BLaER1 treated with 17β-estradiol and CSF1 and Interleukin-3, amounts not matched to agents 10 nM and 100 nM (cell line): Measurements from ENCODE around the gene RAB19.

Source experiments
- H3K27ac ChIP-seq, 11 experiments: shearing (Covaris generic); formaldehyde crosslinking; 2 replicates each; pipeline ENCODE4 v1.8.1; 2022
- H3K27me3 ChIP-seq, 11 experiments: shearing (Covaris generic); formaldehyde crosslinking; 2 replicates each; pipeline ENCODE4 v1.8.1; 2022
- H3K36me3 ChIP-seq, 11 experiments: shearing (Covaris generic); formaldehyde crosslinking; 2 replicates each; pipeline ENCODE4 v1.8.1; 2022
- H3K4me1 ChIP-seq, 10 experiments: shearing (Covaris generic); formaldehyde crosslinking; 2 replicates each; pipeline ENCODE4 v1.8.1; 2022
- H3K4me2 ChIP-seq, 11 experiments: shearing (Covaris generic); formaldehyde crosslinking; 2 replicates each; pipeline ENCODE4 v1.8.1; 2022
- H3K4me3 ChIP-seq, 10 experiments: shearing (Covaris generic); formaldehyde crosslinking; 2 replicates each; pipeline ENCODE4 v1.8.1; 2022
- H3K9ac ChIP-seq, 11 experiments: shearing (Covaris generic); formaldehyde crosslinking; 2 replicates each; pipeline ENCODE4 v1.8.1; 2022
- H3K9me3 ChIP-seq, 11 experiments: shearing (Covaris generic); formaldehyde crosslinking; replicated peaks in 1 of 11; 2 replicates each; pipeline ENCODE4 v1.8.1; 2022
- H4K20me1 ChIP-seq, 11 experiments: shearing (Covaris generic); formaldehyde crosslinking; 2 replicates each; pipeline ENCODE4 v1.8.1; 2022
- Cebpa-rat ChIP-seq, 11 experiments: shearing (Covaris generic); IDR thresholded peaks; 2 replicates each; pipeline ENCODE4 v1.8.1; 2022

RAB19 gene

GRCh38 chr7:140375892-140376730 is 27.7 kb upstream of the RAB19 start:
- Histone ChIP-seq H3K9me3 (no peaks in the 10 kb centered on the region), H3K36me3 (peaks cover 56 to 99% (median 90%) of the 10 kb centered on the region in 11 experiments), H3K4me3 (no peak overlapping the region; a peak in 1 of 20 replicates), H3K4me1 (peaks cover 3 to 24% (median 20%) of the 10 kb centered on the region in 10 experiments; a peak in 18 of 20 replicates), H3K9ac (peak overlapping the region in 7 of 11 experiments; percentile 19 to 60 (median 27); a peak in 10 of 22 replicates), H3K4me2 (peak overlapping the region in 10 of 11 experiments; percentile 0 to 76 (median 51); a peak in 17 of 22 replicates), H3K27ac (peak overlapping the region in 9 of 11 experiments; percentile 1 to 63 (median 35); a peak in 14 of 22 replicates), H4K20me1 (peaks cover 0 to 56% (median 5%) of the 10 kb centered on the region in 11 experiments; a peak in 11 of 22 replicates), H3K27me3 (no peaks in the 10 kb centered on the region)
- TF ChIP-seq Cebpa-rat (IDR thresholded peaks at IDR 0.05) = no peak

DNA sequence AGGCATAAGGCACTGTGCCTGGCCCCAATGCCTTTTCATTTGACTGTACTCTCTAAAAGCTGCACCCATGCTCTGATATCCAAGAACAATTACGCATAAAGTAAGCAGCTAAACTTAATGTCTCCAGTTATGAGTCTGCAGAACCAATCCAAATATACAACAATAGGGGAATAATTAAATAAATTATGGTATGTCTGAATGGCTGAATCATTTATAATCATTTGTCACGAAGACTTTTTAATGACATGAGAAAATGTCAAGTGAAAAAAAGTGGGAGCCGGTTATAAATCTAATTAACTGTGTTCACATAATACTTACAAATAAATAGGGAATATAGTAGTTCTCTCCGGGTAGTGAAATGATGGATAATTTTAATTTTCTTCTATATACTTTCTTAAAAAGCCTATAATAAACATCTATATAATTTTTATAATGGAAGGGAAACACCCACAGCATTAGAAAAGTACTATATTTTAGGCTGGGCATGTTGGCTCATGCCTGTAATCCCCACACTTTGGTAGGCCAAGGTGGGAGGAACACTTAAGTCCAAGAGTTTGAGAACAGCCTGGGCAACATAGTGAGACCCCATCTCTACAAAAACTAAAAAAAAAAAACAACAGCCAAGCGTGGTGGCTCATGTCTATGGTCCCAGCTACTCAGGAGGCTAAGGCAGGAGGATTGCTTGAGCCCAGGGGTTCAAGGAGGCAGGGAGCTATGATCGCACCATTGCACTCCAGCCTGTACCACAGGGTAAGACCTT is 19.7 kb upstream of the RAB19 start:
- Histone ChIP-seq H3K9me3 (no peaks in the 10 kb centered on the region; a peak in 1 of 22 replicates), H3K36me3 (peaks cover 36 to 79% (median 65%) of the 10 kb centered on the region in 11 experiments)

DNA sequence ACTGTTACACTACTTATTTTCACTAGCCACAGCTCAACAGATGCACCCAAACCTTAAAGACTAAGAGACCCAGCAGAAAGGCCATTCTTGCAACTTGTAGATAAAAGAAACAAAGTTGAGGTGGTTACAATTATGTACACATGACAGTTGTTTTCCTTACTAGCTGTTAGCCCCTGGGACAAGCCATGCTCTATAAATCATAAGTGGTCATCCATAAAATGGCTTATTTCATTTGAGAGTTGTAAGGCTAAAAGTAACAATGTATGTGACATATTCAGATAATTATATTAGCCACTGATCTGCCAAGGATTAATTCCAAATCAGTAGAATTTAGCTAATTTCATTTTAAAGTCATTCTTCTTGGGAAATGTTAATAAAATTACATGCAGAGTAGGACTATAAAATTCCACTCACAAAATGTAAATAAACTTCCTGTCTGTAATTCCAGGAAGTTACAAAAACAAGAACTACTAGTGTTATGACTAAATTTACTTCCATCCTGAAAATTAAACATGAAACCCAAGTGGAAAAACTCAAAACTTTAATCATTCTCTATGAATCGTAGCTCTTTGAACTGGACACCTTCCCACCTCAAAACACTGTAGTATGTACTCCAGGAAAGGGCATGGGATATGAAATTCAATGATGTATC is 18.8 kb upstream of the RAB19 start:
- H3K9me3 ChIP-seq = no peaks in the 10 kb centered on the region; a peak in 1 of 22 replicates
- H4K20me1 ChIP-seq = peaks cover 13 to 74% (median 24%) of the 10 kb centered on the region in 11 experiments; a peak in 18 of 22 replicates
- TF ChIP-seq Cebpa-rat (IDR thresholded peaks at IDR 0.05) = no peak
- peaks cover 27 to 70% (median 56%) of the 10 kb centered on the region in 11 experiments for H3K36me3 ChIP-seq
- peak overlapping the region in 4 of 11 experiments; percentile 18 to 42 (median 28); a peak in 5 of 22 replicates for H3K27ac ChIP-seq
- no peak overlapping the region for H3K9ac ChIP-seq
- H3K27me3 ChIP-seq = no peaks in the 10 kb centered on the region; a peak in 1 of 22 replicates
- peak overlapping the region in 8 of 11 experiments; percentile 23 to 84 (median 72); a peak in 15 of 22 replicates for H3K4me2 ChIP-seq
- peaks cover 23 to 64% (median 39%) of the 10 kb centered on the region in 10 experiments for H3K4me1 ChIP-seq
- peak overlapping the region in 2 of 10 experiments; percentile 15 to 38; a peak in 1 of 20 replicates for H3K4me3 ChIP-seq

More for the DNA sequence above, 19.7 kb upstream of the RAB19 start:
- Histone ChIP-seq H3K9ac (no peak overlapping the region), H3K4me1 (peaks cover 14 to 55% (median 30%) of the 10 kb centered on the region in 10 experiments), H3K27me3 (no peaks in the 10 kb centered on the region; a peak in 1 of 22 replicates), H4K20me1 (peaks cover 13 to 66% (median 24%) of the 10 kb centered on the region in 11 experiments; a peak in 17 of 22 replicates), H3K4me3 (no peak overlapping the region), H3K4me2 (peak overlapping the region in 6 of 11 experiments; percentile 57 to 84 (median 80); a peak in 10 of 22 replicates), H3K27ac (peak overlapping the region in 2 of 11 experiments; percentile 24 to 42; a peak in 2 of 22 replicates)
- no peak for TF ChIP-seq Cebpa-rat (IDR thresholded peaks at IDR 0.05)

GRCh38 chr7:140389445-140389844 is 14.4 kb upstream of the RAB19 start:
- Histone ChIP-seq H3K4me3 (peak overlapping the region in 5 of 10 experiments; percentile 41 to 64 (median 55); a peak in 8 of 20 replicates), H3K9ac (peak overlapping the region in 7 of 11 experiments; percentile 68 to 84 (median 75); a peak in 12 of 22 replicates)

GRCh38 chr7:140390034-140390433 is 13.8 kb upstream of the RAB19 start:
- Histone ChIP-seq H3K36me3 (peaks cover 6 to 56% (median 35%) of the 10 kb centered on the region in 11 experiments; a peak in 19 of 22 replicates), H3K27ac (peak overlapping the region in 10 of 11 experiments; percentile 41 to 94 (median 89); a peak in 20 of 22 replicates), H3K27me3 (peaks cover 0 to 18% (median 0%) of the 10 kb centered on the region in 11 experiments; a peak in 5 of 22 replicates), H3K9ac (peak overlapping the region in 10 of 11 experiments; percentile 58 to 84 (median 74); a peak in 20 of 22 replicates), H4K20me1 (peaks cover 0 to 89% (median 68%) of the 10 kb centered on the region in 11 experiments; a peak in 16 of 22 replicates), H3K4me1 (peaks cover 52 to 96% (median 77%) of the 10 kb centered on the region in 10 experiments), H3K9me3 (peaks cover 0 to 9% (median 4%) of the 10 kb centered on the region in 11 experiments; a peak in 4 of 22 replicates), H3K4me2 (peak overlapping the region; percentile 86 to 99 (median 91)), H3K4me3 (peak overlapping the region; percentile 14 to 64 (median 44); a peak in 16 of 20 replicates)
- no peak for TF ChIP-seq Cebpa-rat (IDR thresholded peaks at IDR 0.05)

More at GRCh38 chr7:140389445-140389844, 14.4 kb upstream of the RAB19 start:
- no peak for TF ChIP-seq Cebpa-rat (IDR thresholded peaks at IDR 0.05)
- H4K20me1 ChIP-seq = peaks cover 0 to 89% (median 65%) of the 10 kb centered on the region in 11 experiments; a peak in 17 of 22 replicates
- peaks cover 0 to 18% (median 0%) of the 10 kb centered on the region in 11 experiments; a peak in 5 of 22 replicates for H3K27me3 ChIP-seq
- peaks cover 6 to 52% (median 36%) of the 10 kb centered on the region in 11 experiments; a peak in 19 of 22 replicates for H3K36me3 ChIP-seq
- H3K27ac ChIP-seq = peak overlapping the region in 10 of 11 experiments; percentile 41 to 94 (median 89); a peak in 17 of 22 replicates
- H3K9me3 ChIP-seq = peaks cover 0 to 9% (median 2%) of the 10 kb centered on the region in 11 experiments; a peak in 4 of 22 replicates
- peaks cover 56 to 96% (median 79%) of the 10 kb centered on the region in 10 experiments for H3K4me1 ChIP-seq
- H3K4me2 ChIP-seq = peak overlapping the region; percentile 86 to 99 (median 91)

DNA sequence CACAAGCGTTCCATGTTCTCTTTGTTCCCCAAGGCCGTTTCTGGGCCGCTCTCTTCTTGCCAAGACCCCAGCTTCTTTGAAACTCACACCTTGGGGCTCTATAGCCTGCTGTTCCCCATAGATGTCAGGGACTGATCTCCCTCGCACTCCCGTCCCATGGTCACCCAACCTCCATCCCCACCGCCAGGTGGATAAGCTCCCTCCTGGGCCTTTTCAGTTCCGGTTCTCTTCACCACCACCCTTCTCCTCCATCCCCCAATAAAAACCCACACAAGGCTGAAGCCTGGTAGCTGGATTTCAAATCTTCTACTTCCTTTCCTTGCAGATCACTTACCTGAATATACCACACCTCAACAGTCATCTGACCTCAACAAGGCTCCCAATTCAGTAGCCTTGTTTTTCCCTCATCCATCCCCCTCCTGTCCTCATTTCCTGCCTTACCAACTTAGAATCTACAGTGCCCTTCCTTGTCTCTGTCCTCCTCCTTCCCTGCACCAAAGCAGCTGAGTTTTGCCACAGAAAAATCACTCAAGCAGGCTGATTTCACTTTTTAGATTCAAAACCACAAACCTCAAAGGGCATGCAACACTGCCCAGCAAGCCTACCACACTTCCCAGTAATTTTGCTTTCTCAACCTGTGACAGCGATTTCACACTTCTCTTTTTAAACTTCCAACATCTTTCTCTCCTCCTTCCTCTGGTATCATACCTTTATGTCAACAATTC is 13.2 kb upstream of the RAB19 start:
- peaks cover 6 to 60% (median 33%) of the 10 kb centered on the region in 11 experiments; a peak in 19 of 22 replicates for H3K36me3 ChIP-seq
- peaks cover 48 to 95% (median 72%) of the 10 kb centered on the region in 10 experiments for H3K4me1 ChIP-seq
- H3K4me3 ChIP-seq = peak overlapping the region; percentile 14 to 64 (median 44); a peak in 16 of 20 replicates
- H3K9me3 ChIP-seq = peaks cover 0 to 9% (median 4%) of the 10 kb centered on the region in 11 experiments; a peak in 4 of 22 replicates
- peaks cover 0 to 90% (median 66%) of the 10 kb centered on the region in 11 experiments; a peak in 16 of 22 replicates for H4K20me1 ChIP-seq
- peak overlapping the region in 10 of 11 experiments; percentile 41 to 94 (median 89); a peak in 20 of 22 replicates for H3K27ac ChIP-seq
- H3K4me2 ChIP-seq = peak overlapping the region; percentile 86 to 99 (median 91)
- H3K27me3 ChIP-seq = peaks cover 0 to 18% (median 0%) of the 10 kb centered on the region in 11 experiments; a peak in 5 of 22 replicates
- H3K9ac ChIP-seq = peak overlapping the region in 10 of 11 experiments; percentile 58 to 84 (median 74); a peak in 20 of 22 replicates
- TF ChIP-seq Cebpa-rat (IDR thresholded peaks at IDR 0.05) = peak in 10 of 11 experiments; percentile 47 to 93 (median 88); a peak in 19 of 22 replicates
